Pancreas (tissue), 10 donors: ENCODE data around the gene MUS81. TPM values are rescaled to one million over a fixed set of nuclear protein-coding genes. Genes with fewer than 3 reads are reported as not detected.

Source experiments
- ATAC-seq, 4 donors: fragments of 200-7000 bp; cut with Tn5 transposase; one replicate each; pipeline versions ENCODE4 v1.8.0 to v1.9.1; 2020; ENCODE audit warnings: mild to moderate bottlenecking in 4 of 4, moderate library complexity in 4 of 4
- DNase-seq, 6 donors: peaks; one replicate each; pipeline ENCODE4 v3.0.0-alpha.2; 2020
- FAIRE-seq: peaks from 2 replicates; lab custom pipeline; 2012; peaks lifted over from hg19 to GRCh38; lab: Jason Lieb, UNC
- H3K27ac ChIP-seq, 4 donors: fragments of 200-600 bp; sonication (generic); 1 replicate in 3 of 4; 2 replicates in 1 of 4; pipeline versions ENCODE4 v1.5.0 to v1.8.0; 2020
- H3K27me3 ChIP-seq, 4 donors: fragments of 200-600 bp; one replicate each; pipeline ENCODE4 v1.8.0; 2021
- H3K36me3 ChIP-seq, 3 donors: fragments of 200-600 bp; sonication (generic) in 1 of 3; one replicate each; pipeline versions ENCODE4 v1.5.0 to v1.8.0; 2020 to 2021
- H3K4me1 ChIP-seq, 3 donors: fragments of 200-600 bp; one replicate each; pipeline ENCODE4 v1.8.0; 2021
- H3K4me3 ChIP-seq, 4 donors: fragments of 200-600 bp; sonication (generic) in 2 of 4; one replicate each; pipeline versions ENCODE4 v1.5.0 to v1.8.0; 2020 to 2021
- H3K9me3 ChIP-seq, 4 donors: fragments of 200-600 bp; one replicate each; pipeline ENCODE4 v1.8.0; 2021
- WGBS, 2 donors: extraction: QIAGEN DNeasy Blood & Tissue Kit; methylation state at CpG; one replicate each; pipeline ENCODE4 v1.1.7; 2013; 5-methylcytosine and 5-hydroxymethylcytosine counted together
- intact Hi-C, 3 donors: fragments of 100-400 bp; cut with DNase I; formaldehyde crosslinking; loops; one replicate each; pipeline versions ENCODE4 v1.11.1 to v1.14.2; 2022
- polyA plus RNA-seq, 2 donors: library from polyadenylated mRNA; stranded (reverse); fragments of 200-250 nt; gene quantifications; one replicate each; pipeline ENCODE4 v1.2.3, GENCODE V29; 2013
- total RNA-seq, 6 donors: library from RNA; stranded (reverse); fragmentation: NEBNext Ultra II Directional in 4 of 6; extraction: Animal tissue kit (Norgen Biotek cat#: 25700) in 4 of 6; gene quantifications; one replicate each; pipeline versions ENCODE4 v1.2.1 to v1.2.4, GENCODE V29; 2021 to 2023
- TF ChIP-seq, protein P1 (sequence below), 4 donors: fragments of 200-600 bp; sonication (generic) in 3 of 4; IDR thresholded peaks; one replicate each; pipeline versions ENCODE4 v1.5.0 to v1.8.0; 2021; ENCODE audit warnings: antibody characterized with exemption in 4 of 4
- donor health status: healthy with polysubstance abuse.
- donor health status: DM: no; HTN: no; CAD: no; lungs with moderate emphysema.
- donor health status: DM: no; HTN: no; CAD: no.
- donor health status: control.
- donor health status: control.
- donor health status: Bipolar disorder and iron deficiency.
- donor health status: DM: yes; HTN: yes; CAD: no.
- donor health status: DM: no; HTN: no; CAD: no.
- donor health status: DM: no; HTN: no; CAD: no.
- donor health status: DM: yes; HTN: yes; CAD: no.

MUS81 gene
- total and polyA plus RNA-seq, 8 donors: 12.7 to 62.6 (median 22.5) TPM

DNA sequence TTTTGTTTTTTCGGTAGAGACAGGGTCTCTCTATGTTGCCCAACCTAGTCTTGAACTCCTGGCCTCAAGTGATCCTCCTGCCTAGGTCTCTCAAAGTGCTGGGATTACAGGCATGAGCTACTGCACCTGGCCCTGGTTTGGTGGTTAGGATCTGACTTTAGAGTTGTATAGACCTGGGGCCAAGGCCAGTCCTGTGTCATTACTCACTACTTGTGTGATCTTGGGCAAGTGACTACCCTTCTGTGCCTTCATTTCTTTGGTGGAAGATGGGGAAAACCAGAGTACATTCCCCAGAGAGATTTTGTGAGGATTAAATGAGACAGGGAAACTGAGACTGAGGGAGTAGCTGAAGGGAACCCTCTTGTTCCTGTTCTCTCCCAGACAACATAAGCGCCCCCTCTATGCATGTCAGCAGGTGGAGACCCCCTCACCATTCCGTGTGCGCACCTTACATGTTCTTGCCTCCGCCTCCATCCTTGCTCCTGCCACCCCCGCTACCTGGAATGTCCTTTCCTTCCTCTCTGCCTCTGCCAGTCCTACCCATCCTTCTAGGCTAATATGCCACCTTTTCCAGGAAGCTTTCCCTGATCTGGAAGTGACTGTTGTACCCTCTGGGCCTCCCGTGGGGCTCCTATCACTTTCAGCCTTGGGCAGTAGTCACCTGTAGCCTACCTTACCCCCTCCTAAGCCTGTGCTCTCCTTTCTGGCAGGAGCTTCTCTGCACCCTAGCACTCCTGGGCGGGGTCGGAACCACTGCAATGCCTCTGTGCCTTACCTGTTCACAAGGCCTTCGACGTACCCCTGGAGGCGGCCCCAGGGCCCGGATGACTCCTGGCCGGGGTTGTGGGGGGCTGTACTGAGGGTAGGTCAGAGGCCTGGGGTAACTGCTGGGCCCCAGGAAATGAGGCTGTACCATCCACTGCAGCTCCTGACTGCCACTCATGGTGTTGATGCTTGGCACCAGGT is 36.1 kb downstream of the MUS81 start:
- Histone ChIP-seq H3K36me3 (no peaks in the 10 kb centered on the region), H3K27me3 (no peaks in the 10 kb centered on the region), H3K4me1 (peaks cover 4 to 17% (median 8%) of the 10 kb centered on the region in 3 donors), H3K27ac (no peak overlapping the region), H3K9me3 (no peaks in the 10 kb centered on the region), H3K4me3 (no peak overlapping the region)
- ATAC-seq (no peak), DNase-seq (no peak), FAIRE-seq (no peak)
- intact Hi-C loops: no loop called here
- TF ChIP-seq, protein P1, sequence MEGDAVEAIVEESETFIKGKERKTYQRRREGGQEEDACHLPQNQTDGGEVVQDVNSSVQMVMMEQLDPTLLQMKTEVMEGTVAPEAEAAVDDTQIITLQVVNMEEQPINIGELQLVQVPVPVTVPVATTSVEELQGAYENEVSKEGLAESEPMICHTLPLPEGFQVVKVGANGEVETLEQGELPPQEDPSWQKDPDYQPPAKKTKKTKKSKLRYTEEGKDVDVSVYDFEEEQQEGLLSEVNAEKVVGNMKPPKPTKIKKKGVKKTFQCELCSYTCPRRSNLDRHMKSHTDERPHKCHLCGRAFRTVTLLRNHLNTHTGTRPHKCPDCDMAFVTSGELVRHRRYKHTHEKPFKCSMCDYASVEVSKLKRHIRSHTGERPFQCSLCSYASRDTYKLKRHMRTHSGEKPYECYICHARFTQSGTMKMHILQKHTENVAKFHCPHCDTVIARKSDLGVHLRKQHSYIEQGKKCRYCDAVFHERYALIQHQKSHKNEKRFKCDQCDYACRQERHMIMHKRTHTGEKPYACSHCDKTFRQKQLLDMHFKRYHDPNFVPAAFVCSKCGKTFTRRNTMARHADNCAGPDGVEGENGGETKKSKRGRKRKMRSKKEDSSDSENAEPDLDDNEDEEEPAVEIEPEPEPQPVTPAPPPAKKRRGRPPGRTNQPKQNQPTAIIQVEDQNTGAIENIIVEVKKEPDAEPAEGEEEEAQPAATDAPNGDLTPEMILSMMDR (IDR thresholded peaks at IDR 0.05): no peak
- 79 to 85% methylated on average over 14 of the region's 14 CpGs for WGBS, 2 donors

DNA sequence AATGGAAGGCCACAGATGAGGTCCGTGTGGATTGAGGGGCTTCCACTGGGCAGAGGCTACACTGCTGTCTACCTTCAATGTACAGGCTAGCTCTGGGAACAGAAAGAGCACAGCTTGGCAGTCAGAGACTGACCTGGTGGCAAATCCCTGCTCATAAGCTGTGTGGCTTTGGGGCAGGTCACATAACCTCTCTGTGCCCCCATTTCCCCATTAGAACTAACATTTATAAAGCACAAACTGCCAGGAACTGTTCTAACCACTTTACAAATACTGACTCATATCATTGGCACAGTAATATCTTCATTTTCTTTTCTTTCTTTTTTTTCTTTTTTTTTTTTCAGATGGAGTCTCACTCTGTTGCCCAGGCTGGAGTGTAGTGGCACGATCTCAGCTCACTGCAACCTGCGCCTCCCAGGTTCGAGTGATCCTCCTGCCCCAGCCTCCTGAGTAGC is 36.8 kb downstream of the MUS81 start:
- DNase-seq (no peak), ATAC-seq (no peak), FAIRE-seq (no peak)
- Histone ChIP-seq H3K27ac (no peak overlapping the region), H3K36me3 (no peaks in the 10 kb centered on the region), H3K4me3 (no peak overlapping the region), H3K27me3 (no peaks in the 10 kb centered on the region), H3K4me1 (peaks cover 0 to 9% (median 8%) of the 10 kb centered on the region in 3 donors), H3K9me3 (no peaks in the 10 kb centered on the region)
- WGBS, 2 donors: 80 to 89% methylated on average over 4 of the region's 4 CpGs
- intact Hi-C loops: no loop called here
- TF ChIP-seq, protein P1 (IDR thresholded peaks at IDR 0.05): no peak

DNA sequence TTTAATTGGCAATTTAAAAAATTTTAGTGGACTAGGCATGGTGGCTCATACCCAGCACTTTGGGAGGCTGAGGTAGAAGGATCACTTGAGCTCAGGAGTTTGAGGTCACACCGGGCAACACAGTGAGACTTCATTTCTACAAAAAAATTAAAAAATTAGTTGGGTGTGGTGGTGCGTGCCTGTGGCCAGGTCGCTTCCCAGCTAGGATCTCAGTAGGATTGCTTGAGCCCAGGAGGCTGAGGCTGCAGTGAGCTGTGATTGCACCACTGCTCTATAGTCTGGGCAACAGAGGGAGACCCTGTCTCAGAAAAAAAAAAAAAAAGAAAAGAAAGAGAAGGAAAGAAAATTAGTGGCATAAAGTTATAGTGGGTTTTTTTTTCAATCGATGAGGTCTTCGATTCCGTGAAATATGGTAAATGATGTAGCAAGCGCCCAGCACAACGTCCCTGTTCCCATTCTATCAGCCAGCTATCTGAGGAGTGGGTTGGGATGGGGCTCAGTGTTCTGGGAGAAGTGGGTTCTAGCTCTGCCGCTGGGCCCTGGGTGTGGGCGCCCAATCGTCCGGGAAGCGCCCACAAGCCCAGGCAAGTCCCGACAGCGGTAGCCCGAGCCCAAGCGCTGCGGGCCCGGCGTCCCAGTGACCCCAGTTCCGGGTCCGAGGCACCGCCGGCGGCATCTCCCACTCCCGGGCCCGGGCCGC is 38.6 kb downstream of the MUS81 start:
- Histone ChIP-seq H3K27ac (no peak overlapping the region), H3K4me1 (peaks cover 0 to 8% (median 7%) of the 10 kb centered on the region in 3 donors)

DNA sequence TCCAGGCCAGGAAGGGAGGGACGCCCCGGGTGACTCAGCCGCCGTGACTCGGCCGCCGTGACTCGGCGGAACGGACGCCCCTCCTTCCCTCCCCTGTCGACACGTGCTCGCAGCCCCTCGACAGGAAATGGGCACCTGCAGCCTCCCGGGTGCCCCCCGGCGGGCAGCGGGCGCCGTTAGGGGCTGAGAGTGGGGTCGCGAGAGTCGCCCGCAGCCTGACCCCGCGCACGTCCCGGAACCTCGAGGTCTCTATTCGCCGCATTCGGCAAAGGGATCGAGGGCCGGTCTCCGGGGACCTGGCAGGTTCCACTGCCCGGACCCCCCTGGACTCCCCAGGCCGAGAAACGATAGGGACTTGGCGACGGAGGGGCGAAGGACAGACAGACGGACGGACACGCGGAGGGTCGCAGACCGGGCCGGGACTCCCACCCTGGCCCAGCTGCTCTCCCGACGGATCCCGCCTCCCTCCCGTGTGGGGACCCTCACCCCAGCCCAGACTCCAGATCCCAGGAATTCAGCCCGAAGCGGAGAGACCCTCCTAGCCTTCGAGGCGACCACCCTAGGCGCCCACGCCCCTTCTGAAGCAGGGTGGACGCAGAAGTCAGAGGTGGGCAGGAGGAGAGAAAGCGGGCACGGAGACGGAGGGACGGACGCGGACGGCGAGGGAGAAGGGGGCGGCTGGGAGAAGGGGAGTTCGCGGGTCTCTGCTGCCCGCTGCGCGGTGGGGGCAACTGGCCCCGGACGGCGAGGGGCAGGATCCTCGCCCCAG is 39.3 kb downstream of the MUS81 start:
- DNase-seq (peak in 3 of 6 donors; percentile 61 to 78 (median 74)), FAIRE-seq (no peak), ATAC-seq (peak; percentile 25 to 58 (median 35))
- Histone ChIP-seq H3K4me3 (peak overlapping the region; percentile 20 to 53 (median 34)), H3K27me3 (no peaks in the 10 kb centered on the region), H3K9me3 (no peaks in the 10 kb centered on the region), H3K36me3 (no peaks in the 10 kb centered on the region), H3K27ac (peak overlapping the region in 1 of 4 donors; percentile 34), H3K4me1 (peaks cover 0 to 8% (median 7%) of the 10 kb centered on the region in 3 donors)
- 4 to 6% methylated on average over 52 to 78 of the region's 78 CpGs for WGBS, 2 donors
- TF ChIP-seq, protein P1 (IDR thresholded peaks at IDR 0.05): no peak
- intact Hi-C loops: no loop called here

More for the DNA sequence above, 38.6 kb downstream of the MUS81 start:
- Histone ChIP-seq H3K36me3 (no peaks in the 10 kb centered on the region), H3K4me3 (peak overlapping the region in 3 of 4 donors; percentile 20 to 53 (median 46)), H3K27me3 (no peaks in the 10 kb centered on the region), H3K9me3 (no peaks in the 10 kb centered on the region)
- TF ChIP-seq, protein P1 (IDR thresholded peaks at IDR 0.05): no peak
- WGBS, 2 donors: 31 to 32% methylated on average over 26 to 28 of the region's 28 CpGs
- DNase-seq (no peak), ATAC-seq (no peak), FAIRE-seq (no peak)
- intact Hi-C loops: no loop called here
